Mucosa of descending colon (tissue), 3 donors: Measurements from ENCODE around the gene DGKB. TPM values are rescaled to one million over a fixed set of nuclear protein-coding genes. Genes with fewer than 3 reads are reported as not detected.

Source experiments
- ATAC-seq: fragments of 200-7000 bp; cut with Tn5 transposase; one replicate; pipeline ENCODE4 v1.9.1; 2020; ENCODE audit warnings: mild to moderate bottlenecking, moderate library complexity
- DNase-seq, 3 donors: peaks; one replicate each; pipeline ENCODE4 v3.0.0-alpha.2; 2020
- H3K36me3 ChIP-seq: fragments of 200-600 bp; one replicate; pipeline ENCODE4 v1.8.0; 2021; ENCODE audit warnings: low read depth, mild to moderate bottlenecking
- H3K4me1 ChIP-seq: fragments of 200-600 bp; one replicate; pipeline ENCODE4 v1.8.0; 2021; ENCODE audit warnings: low read depth, mild to moderate bottlenecking
- H3K4me3 ChIP-seq: fragments of 200-600 bp; one replicate; pipeline ENCODE4 v1.8.0; 2021; ENCODE audit warnings: mild to moderate bottlenecking
- H3K9me3 ChIP-seq: fragments of 200-600 bp; one replicate; pipeline ENCODE4 v1.8.0; 2021; ENCODE audit warnings: mild to moderate bottlenecking
- intact Hi-C, 2 donors: fragments of 100-400 bp; cut with DNase I in 1 of 2; cut with micrococcal nuclease in 1 of 2; formaldehyde crosslinking; loops; one replicate each; pipeline versions ENCODE4 v1.11.0 to v1.11.1; 2022; cut with DNase I, micrococcal nuclease
- total RNA-seq, 3 donors: library from RNA; stranded (reverse); fragmentation: NEBNext Ultra II Directional in 2 of 3; extraction: Animal tissue kit (Norgen Biotek cat#: 25700) in 2 of 3; gene quantifications; one replicate each; pipeline versions ENCODE4 v1.2.1 to v1.2.4, GENCODE V29; 2021 to 2023
- TF ChIP-seq, protein P1 (sequence below): fragments of 200-600 bp; IDR thresholded peaks from one replicate; pipeline ENCODE4 v1.8.0; 2022; ENCODE audit warnings: antibody characterized with exemption, mild to moderate bottlenecking
- donor health status: DM: no; HTN: no; CAD: no; lungs with moderate emphysema.
- donor health status: DM: no; HTN: no; CAD: no.
- donor health status: DM: no; HTN: yes; CAD: no.

Gene DGKB
- total RNA-seq, 3 donors from 2014 or later: 0.19 to 5.6 (median 0.78) TPM

- Histone ChIP-seq H3K36me3 (no peaks in the 10 kb centered on the region), H3K4me1 (no peaks in the 10 kb centered on the region), H3K4me3 (no peak overlapping the region), H3K9me3 (no peaks in the 10 kb centered on the region)
- DNase-seq (no peak), ATAC-seq (peak; percentile 50)
- intact Hi-C loops: no loop called here
- TF ChIP-seq, protein P1, sequence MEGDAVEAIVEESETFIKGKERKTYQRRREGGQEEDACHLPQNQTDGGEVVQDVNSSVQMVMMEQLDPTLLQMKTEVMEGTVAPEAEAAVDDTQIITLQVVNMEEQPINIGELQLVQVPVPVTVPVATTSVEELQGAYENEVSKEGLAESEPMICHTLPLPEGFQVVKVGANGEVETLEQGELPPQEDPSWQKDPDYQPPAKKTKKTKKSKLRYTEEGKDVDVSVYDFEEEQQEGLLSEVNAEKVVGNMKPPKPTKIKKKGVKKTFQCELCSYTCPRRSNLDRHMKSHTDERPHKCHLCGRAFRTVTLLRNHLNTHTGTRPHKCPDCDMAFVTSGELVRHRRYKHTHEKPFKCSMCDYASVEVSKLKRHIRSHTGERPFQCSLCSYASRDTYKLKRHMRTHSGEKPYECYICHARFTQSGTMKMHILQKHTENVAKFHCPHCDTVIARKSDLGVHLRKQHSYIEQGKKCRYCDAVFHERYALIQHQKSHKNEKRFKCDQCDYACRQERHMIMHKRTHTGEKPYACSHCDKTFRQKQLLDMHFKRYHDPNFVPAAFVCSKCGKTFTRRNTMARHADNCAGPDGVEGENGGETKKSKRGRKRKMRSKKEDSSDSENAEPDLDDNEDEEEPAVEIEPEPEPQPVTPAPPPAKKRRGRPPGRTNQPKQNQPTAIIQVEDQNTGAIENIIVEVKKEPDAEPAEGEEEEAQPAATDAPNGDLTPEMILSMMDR: no peak
These were observed 41.1 kb downstream of the DGKB start for GRCh38 chr7:14861456-14861855.

DNA sequence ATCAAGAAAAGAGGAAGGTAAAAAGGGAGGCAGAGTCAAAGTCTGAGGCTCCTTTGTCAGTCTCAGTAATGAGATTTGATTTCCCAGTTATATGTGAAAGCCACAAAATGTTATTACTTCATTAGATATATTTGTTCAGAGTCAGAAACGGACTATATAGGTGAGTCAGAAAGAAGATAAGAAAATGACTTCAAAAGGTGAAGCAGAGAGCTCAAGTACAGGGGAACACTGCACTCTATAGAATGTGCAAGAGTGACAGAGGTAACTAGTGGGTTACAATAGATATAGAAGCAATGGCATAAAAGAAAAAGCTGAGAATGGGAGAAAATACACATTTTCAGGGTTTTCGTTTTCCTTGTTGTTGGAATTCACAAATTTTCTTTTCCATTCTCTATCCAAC lies 43.3 kb downstream of the DGKB start:
- H3K4me1 ChIP-seq: no peaks in the 10 kb centered on the region
- TF ChIP-seq, protein P1: no peak
- peak; percentile 27 for ATAC-seq
- intact Hi-C loops: no loop called here
- H3K9me3 ChIP-seq: no peaks in the 10 kb centered on the region
- no peak for DNase-seq
- no peak overlapping the region for H3K4me3 ChIP-seq
- H3K36me3 ChIP-seq: no peaks in the 10 kb centered on the region

- no peaks in the 10 kb centered on the region for H3K36me3 ChIP-seq
- H3K4me1 ChIP-seq: no peaks in the 10 kb centered on the region
- no peaks in the 10 kb centered on the region for H3K9me3 ChIP-seq
- ATAC-seq: no peak
- TF ChIP-seq, protein P1: no peak
- intact Hi-C loops: no loop called here
- DNase-seq: no peak
- H3K4me3 ChIP-seq: no peak overlapping the region
These were observed 43.7 kb downstream of the DGKB start for GRCh38 chr7:14858866-14859265.

DNA sequence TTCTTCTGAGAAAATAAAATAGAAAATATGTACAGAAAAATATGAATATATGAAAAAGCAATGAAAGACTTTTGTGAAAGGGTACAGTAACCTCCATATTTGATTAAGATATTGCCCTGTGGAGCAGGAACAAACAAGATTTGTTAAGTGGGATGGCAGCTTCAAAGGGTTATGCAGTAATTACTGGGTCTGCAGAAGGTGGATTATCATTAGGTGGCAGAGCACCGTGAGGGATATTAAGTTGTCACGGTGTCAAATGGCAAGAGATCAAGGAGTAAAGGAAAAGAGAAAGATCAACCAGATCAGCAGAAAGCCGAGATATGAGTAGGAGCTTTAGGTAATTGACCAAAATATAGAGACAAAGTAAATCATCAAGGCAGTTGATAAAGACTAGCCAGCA lies 44.1 kb downstream of the DGKB start:
- no peaks in the 10 kb centered on the region for H3K4me1 ChIP-seq
- H3K36me3 ChIP-seq: no peaks in the 10 kb centered on the region
- TF ChIP-seq, protein P1: no peak
- intact Hi-C loops: no loop called here
- no peak for ATAC-seq
- H3K4me3 ChIP-seq: no peak overlapping the region
- DNase-seq: no peak
- H3K9me3 ChIP-seq: no peaks in the 10 kb centered on the region

- no peaks in the 10 kb centered on the region for H3K4me1 ChIP-seq
- H3K36me3 ChIP-seq: no peaks in the 10 kb centered on the region
- TF ChIP-seq, protein P1: no peak
- H3K4me3 ChIP-seq: no peak overlapping the region
- ATAC-seq (no peak), DNase-seq (no peak)
- intact Hi-C loops: no loop called here
- no peaks in the 10 kb centered on the region for H3K9me3 ChIP-seq
These were observed 47.3 kb downstream of the DGKB start for GRCh38 chr7:14855033-14855794.

DNA sequence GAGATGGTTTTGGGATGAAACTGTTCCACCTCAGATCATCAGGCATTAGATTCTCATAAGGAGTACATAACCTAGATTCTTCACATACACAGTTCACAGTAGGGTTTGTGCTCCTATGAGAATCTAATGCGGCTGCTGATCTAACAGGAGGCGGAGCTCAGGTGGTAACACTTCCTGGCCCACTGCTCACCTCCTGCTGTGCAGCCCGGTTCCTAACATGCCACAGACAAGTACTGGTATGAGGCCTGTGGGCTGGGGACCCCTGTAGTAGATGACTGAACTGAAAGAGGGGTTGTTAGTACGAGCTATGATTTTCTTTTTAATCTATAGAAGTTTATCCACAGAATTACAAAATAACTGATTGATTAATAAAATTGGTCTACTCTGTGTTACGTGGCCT lies 48.1 kb downstream of the DGKB start:
- no peak overlapping the region for H3K4me3 ChIP-seq
- no peaks in the 10 kb centered on the region for H3K9me3 ChIP-seq
- ATAC-seq (no peak), DNase-seq (no peak)
- TF ChIP-seq, protein P1: no peak
- no peaks in the 10 kb centered on the region for H3K4me1 ChIP-seq
- intact Hi-C loops: no loop called here
- no peaks in the 10 kb centered on the region for H3K36me3 ChIP-seq
